ENCODE measurements around the gene CTSH. TPM values are rescaled to one million over a fixed set of nuclear protein-coding genes. Genes with fewer than 3 reads are reported as not detected.
"Not testable (repeated sequence)": the region's sequence is repeated elsewhere in the genome, so short reads cannot be mapped to it uniquely, and the experiment has no call there.

CTSH gene
- polyA plus RNA-seq, 2 donors, result 43.6 to 76.9 TPM

DNA sequence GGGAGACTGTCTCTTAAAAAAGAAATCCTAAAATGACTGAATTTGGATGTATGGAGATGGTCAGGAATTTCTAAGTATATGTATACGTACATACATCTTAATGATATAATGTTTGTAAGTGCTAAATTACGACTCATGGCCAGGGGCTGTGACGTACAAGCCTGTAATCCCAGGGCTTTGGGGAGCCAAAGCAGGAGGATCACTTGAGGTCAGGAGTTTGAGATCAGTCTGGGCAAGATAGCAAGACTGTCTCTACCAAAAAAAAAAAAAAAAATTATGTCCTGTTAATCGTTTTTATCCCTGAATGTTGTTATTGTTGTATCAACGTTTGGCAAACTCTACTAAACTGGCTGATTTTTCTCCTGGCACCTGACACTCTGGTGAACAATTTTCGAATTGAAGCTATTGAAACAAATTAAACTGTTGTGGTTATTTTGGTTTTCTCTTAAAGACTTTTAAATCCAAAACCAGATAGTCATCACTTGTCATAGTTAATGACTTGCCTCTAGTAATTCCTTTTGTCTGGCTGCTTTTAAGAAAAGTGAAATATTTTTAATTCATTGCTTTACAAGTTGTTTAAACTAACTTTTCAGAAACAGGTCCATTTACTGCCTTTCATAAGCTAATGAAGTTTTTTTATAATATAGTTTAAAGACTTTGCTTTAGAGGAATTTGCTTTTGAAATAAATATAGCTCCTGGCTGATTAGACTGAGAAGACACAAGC is 65.2 kb downstream of the CTSH start:
- no peak overlapping the region for H3K4me3 ChIP-seq (ENCODE audit: low read depth in 1 of 2, low read length in 2 of 2)
- H3K4me1 ChIP-seq (ENCODE audit: control insufficient read depth in 2 of 2, insufficient read depth in 2 of 2, low read length in 1 of 2), result peaks cover 0 to 4% of the 10 kb centered on the region in 2 donors

DNA sequence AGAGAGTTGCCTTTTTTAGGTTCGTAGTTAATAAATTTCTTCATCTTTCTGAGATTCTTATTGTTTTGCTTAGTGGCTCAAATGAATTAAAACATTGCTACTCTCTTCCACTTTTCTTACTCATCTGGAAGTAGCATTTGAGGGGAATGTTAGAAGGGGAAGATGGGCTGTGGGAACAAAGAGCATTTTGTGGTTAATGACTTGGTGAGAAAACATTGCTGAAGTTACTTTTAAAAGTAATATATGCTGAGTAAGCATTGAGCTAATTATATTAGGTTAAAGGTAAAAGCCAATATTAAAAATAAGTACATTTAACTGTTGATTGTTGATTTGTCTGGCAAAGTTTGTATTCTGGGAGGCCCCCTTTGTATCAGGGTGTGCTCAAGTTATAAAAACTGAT is 66.5 kb downstream of the CTSH start:
- Histone ChIP-seq H3K4me1 (ENCODE audit: control insufficient read depth in 2 of 2, insufficient read depth in 2 of 2, low read length in 1 of 2) (peaks cover 0 to 4% of the 10 kb centered on the region in 2 donors), H3K27ac (ENCODE audit: low read depth in 2 of 2, low read length in 1 of 2) (no peak overlapping the region)

More for the DNA sequence above, 65.2 kb downstream of the CTSH start:
- Histone ChIP-seq H3K36me3 (ENCODE audit: control insufficient read depth in 2 of 2, insufficient read depth in 2 of 2, low read length in 1 of 2) (peaks cover 0 to 2% of the 10 kb centered on the region in 2 donors), H3K27me3 (ENCODE audit: control insufficient read depth in 1 of 2, insufficient read depth in 2 of 2, low read length in 2 of 2) (no peaks in the 10 kb centered on the region), H3K27ac (ENCODE audit: low read depth in 2 of 2, low read length in 1 of 2) (no peak overlapping the region), H3K9me3 (ENCODE audit: control insufficient read depth in 2 of 2, insufficient read depth in 1 of 2, low read depth in 1 of 2, low read length in 1 of 2) (no peaks in the 10 kb centered on the region)
- 19 to 25% methylated on average over 6 of the region's 6 CpGs for WGBS, 2 donors

DNA sequence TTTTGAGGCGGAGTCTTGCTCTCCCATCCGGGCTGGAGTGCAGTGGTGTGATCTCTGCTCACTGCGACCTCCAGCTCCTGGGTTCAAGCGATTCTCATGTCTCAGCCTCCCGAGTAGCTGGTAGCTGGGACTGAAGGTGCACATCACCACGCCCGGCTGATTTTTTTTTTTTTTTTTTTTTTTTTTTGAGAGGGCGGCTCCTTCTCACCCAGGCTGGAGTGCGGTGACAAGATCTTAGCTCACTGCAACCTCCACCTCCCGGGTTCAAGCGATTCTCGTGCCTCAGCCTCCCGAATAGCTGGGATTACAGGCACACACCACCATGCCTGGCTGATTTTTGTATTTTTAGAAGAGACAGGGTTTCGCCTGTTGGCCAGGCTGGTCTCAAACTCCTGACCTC is 67.9 kb downstream of the CTSH start:
- H3K27ac ChIP-seq (ENCODE audit: low read depth in 2 of 2, low read length in 1 of 2); H3K4me1 ChIP-seq (ENCODE audit: control insufficient read depth in 2 of 2, insufficient read depth in 2 of 2, low read length in 1 of 2); H3K27me3 ChIP-seq (ENCODE audit: control insufficient read depth in 1 of 2, insufficient read depth in 2 of 2, low read length in 2 of 2); H3K4me3 ChIP-seq (ENCODE audit: low read depth in 1 of 2, low read length in 2 of 2); H3K9me3 ChIP-seq (ENCODE audit: control insufficient read depth in 2 of 2, insufficient read depth in 1 of 2, low read depth in 1 of 2, low read length in 1 of 2); H3K36me3 ChIP-seq (ENCODE audit: control insufficient read depth in 2 of 2, insufficient read depth in 2 of 2, low read length in 1 of 2): not testable (repeated sequence)
- 73% methylated on average over 14 of the region's 14 CpGs for WGBS, 2 donors

More for the DNA sequence above, 66.5 kb downstream of the CTSH start:
- no peak overlapping the region for H3K4me3 ChIP-seq (ENCODE audit: low read depth in 1 of 2, low read length in 2 of 2)
- no peaks in the 10 kb centered on the region for H3K27me3 ChIP-seq (ENCODE audit: control insufficient read depth in 1 of 2, insufficient read depth in 2 of 2, low read length in 2 of 2)
- 39 to 41% methylated on average over 1 of the region's 1 CpG for WGBS, 2 donors
- peaks cover 0 to 2% of the 10 kb centered on the region in 2 donors for H3K36me3 ChIP-seq (ENCODE audit: control insufficient read depth in 2 of 2, insufficient read depth in 2 of 2, low read length in 1 of 2)
- H3K9me3 ChIP-seq (ENCODE audit: control insufficient read depth in 2 of 2, insufficient read depth in 1 of 2, low read depth in 1 of 2, low read length in 1 of 2), result no peaks in the 10 kb centered on the region

DNA sequence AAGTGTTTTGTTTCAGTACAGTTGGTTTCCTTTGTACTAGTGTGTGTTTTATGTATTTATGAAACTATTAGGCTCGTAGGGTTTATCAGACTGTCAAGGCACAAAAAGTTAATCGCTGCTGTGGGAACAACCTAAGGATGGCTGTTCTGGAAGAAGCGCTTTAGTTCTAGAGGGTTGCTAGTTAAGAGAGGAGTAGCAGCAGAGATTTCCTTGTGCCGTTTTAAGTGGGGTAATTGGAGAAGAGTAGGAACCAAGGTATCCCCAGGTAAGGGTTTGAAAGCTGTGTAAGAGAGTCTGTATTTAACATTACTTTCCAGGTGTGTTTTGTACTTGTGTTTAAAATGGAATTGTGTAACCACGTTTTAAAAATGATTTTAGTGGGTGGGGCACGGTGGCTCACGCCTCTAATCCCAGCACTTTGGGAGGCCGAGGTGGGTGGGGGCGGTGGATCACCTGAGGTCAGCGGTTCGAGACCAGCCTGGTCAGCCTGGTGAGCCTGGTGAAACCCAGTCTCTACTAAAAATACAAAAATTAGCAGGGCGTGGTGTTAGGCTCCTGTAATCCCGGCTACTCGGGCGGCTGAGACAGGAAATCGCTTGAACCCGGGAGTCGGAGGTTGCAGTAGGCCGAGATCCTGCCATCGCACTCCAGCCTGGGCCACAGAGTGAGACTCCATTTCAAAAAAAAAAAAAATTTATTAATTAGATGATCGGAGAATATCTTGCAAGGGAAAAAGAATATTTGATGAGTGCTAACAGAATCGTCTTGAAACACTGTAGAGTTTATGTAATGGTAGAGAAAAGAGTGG is 69.5 kb downstream of the CTSH start:
- 41 to 47% methylated on average over 22 of the region's 22 CpGs for WGBS, 2 donors
- no peak overlapping the region for H3K27ac ChIP-seq (ENCODE audit: low read depth in 2 of 2, low read length in 1 of 2)
- H3K9me3 ChIP-seq (ENCODE audit: control insufficient read depth in 2 of 2, insufficient read depth in 1 of 2, low read depth in 1 of 2, low read length in 1 of 2), result no peaks in the 10 kb centered on the region
- H3K4me3 ChIP-seq (ENCODE audit: low read depth in 1 of 2, low read length in 2 of 2), result peak overlapping the region in 1 of 2 donors; percentile 97
- H3K4me1 ChIP-seq (ENCODE audit: control insufficient read depth in 2 of 2, insufficient read depth in 2 of 2, low read length in 1 of 2), result peaks cover 0 to 4% of the 10 kb centered on the region in 2 donors
- H3K36me3 ChIP-seq (ENCODE audit: control insufficient read depth in 2 of 2, insufficient read depth in 2 of 2, low read length in 1 of 2), result no peaks in the 10 kb centered on the region
- H3K27me3 ChIP-seq (ENCODE audit: control insufficient read depth in 1 of 2, insufficient read depth in 2 of 2, low read length in 2 of 2), result no peaks in the 10 kb centered on the region

DNA sequence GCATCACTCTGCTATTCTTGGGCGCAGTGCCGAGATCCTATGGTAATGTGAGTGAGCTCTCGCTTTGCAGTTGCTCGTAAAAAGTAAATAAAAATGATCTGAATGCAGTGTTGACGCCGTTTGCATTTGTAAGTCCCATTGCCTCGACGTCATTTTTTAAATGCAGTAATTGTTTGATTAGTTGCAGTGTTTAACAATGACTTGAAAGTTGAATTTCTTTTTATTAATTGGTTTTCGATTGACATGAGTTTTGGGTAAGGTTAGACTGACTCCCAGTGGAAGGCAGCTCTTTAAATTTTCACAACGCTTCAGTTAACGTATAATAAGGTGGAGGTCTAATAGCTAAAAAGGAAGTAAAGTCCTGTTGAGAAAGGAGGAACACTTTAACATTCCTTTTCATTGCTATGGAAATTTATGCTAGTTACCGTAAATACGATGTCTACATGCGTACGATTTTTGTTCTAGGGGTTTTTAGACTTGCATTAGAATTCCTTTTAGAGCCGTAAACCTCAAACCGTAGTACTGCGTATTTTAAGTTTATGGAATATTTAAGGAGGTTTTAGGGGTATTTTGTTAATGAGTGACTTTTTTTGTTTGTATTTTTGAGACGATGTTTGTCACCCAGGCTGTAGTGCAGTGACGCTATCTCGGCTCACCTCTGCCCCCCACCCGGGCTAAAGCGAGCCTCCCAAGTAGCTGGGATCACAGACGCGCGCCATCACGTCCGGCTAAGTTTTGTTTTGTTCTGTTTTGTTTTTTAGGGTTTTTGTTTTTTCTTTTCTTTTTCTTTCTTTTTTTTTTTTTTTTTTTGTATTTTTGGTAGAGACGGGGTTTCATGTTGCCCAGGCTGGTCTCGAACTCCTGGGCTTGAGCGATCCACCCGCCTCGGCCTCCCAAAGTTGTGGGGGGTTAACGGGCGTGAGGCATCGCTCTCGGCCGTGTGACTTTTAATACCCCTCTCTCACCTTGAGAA is 70.8 kb downstream of the CTSH start:
- no peaks in the 10 kb centered on the region for H3K9me3 ChIP-seq (ENCODE audit: control insufficient read depth in 2 of 2, insufficient read depth in 1 of 2, low read depth in 1 of 2, low read length in 1 of 2)
- H3K4me3 ChIP-seq (ENCODE audit: low read depth in 1 of 2, low read length in 2 of 2), result peak overlapping the region; percentile 97
- WGBS, 2 donors, result 0 to 1% methylated on average over 38 of the region's 38 CpGs
- H3K4me1 ChIP-seq (ENCODE audit: control insufficient read depth in 2 of 2, insufficient read depth in 2 of 2, low read length in 1 of 2), result peaks cover 0 to 1% of the 10 kb centered on the region in 2 donors
- H3K27ac ChIP-seq (ENCODE audit: low read depth in 2 of 2, low read length in 1 of 2), result peak overlapping the region; percentile 100
- no peaks in the 10 kb centered on the region for H3K27me3 ChIP-seq (ENCODE audit: control insufficient read depth in 1 of 2, insufficient read depth in 2 of 2, low read length in 2 of 2)
- no peaks in the 10 kb centered on the region for H3K36me3 ChIP-seq (ENCODE audit: control insufficient read depth in 2 of 2, insufficient read depth in 2 of 2, low read length in 1 of 2)

DNA sequence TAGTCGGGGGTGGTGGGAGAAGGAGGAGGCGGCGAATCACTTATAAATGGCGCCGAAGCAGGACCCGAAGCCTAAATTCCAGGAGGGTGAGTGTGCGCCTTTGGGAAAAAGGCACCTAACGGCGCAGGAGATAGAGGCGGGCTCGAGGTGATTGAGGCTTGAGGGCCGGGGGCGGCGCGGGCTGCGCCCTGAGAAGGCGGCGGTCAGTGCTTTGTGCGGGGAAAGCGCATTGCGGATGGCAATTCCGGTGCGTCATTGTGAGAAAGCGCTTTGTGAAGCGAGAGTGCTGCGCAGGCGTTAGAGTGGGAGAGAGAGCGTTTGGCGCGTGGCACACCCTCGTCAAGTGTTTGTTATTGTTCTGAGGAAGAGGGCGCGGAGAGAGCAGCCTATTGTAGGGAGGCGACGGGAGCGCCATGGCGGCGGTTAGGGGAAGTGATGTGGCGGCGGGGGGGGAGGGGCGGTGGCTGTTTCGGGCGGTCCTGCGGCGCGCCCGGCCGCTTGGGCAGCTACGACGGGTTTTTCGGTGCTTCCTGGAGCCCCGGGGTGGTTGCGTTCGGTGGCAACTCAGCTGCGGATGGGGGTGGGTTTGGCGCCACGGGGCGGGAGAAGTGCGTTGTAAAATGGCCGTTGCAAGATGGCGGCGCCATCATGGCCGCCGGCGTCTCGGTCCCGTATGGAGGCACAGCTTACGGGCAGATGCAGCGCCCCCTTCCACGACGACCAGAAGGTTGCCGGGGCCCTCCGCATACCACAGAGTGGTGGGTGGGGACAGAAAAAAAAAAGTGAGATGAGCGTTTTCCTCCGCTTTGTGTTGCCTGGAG is 71.7 kb downstream of the CTSH start:
- Histone ChIP-seq H3K4me3 (ENCODE audit: low read depth in 1 of 2, low read length in 2 of 2) (peak overlapping the region; percentile 97), H3K9me3 (ENCODE audit: control insufficient read depth in 2 of 2, insufficient read depth in 1 of 2, low read depth in 1 of 2, low read length in 1 of 2) (no peaks in the 10 kb centered on the region), H3K27me3 (ENCODE audit: control insufficient read depth in 1 of 2, insufficient read depth in 2 of 2, low read length in 2 of 2) (no peaks in the 10 kb centered on the region), H3K27ac (ENCODE audit: low read depth in 2 of 2, low read length in 1 of 2) (peak overlapping the region; percentile 100), H3K4me1 (ENCODE audit: control insufficient read depth in 2 of 2, insufficient read depth in 2 of 2, low read length in 1 of 2) (no peaks in the 10 kb centered on the region), H3K36me3 (ENCODE audit: control insufficient read depth in 2 of 2, insufficient read depth in 2 of 2, low read length in 1 of 2) (no peaks in the 10 kb centered on the region)
- WGBS, 2 donors, result 0 to 1% methylated on average over 64 to 75 of the region's 75 CpGs

DNA sequence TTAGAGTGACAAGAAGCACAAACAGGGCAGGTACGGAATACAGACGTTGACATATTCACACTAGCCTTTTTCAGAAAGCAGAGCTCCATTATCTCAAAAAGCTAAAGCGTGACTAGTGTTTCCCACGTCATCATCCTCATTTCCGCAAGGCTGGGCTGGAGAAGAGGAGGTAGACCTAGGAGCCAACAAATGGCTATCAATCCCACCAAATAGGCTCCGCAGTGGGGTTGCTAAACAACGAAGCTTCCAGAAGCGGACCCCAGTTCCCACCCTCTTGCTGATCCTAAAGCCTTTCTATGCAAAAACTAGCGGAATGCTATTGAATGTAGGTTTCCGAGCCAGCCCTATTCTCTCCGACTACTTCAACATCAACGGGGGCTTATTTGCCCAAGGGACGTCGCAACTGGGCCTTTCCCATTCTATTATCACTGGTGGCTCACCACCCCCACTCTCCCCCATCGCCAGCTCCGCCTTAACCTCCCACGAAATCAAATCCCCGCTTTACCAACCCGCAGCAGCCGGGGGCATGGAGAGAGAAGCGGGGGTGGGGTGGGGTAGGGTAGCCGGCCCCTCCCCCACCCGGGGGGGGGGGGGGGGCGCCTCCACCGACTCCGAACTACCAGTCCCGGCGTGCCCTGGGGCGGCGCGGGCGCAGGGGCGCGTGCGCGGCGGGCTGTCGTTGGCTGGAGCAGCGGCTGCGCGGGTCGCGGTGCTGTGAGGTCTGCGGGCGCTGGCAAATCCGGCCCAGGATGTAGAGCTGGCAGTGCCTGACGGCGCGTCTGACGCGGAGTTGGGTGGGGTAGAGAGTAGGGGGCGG is 72.5 kb downstream of the CTSH start, which contains the start of gene MORF4L1:
Gene MORF4L1, plus strand, starts transcription at position 736 of the 817 bp plus-strand sequence. CDS start 128 bp downstream, outside the sequence.
- 9% methylated on average over 45 to 51 of the region's 52 CpGs for WGBS, 2 donors
- no peaks in the 10 kb centered on the region for H3K4me1 ChIP-seq (ENCODE audit: control insufficient read depth in 2 of 2, insufficient read depth in 2 of 2, low read length in 1 of 2)

DNA sequence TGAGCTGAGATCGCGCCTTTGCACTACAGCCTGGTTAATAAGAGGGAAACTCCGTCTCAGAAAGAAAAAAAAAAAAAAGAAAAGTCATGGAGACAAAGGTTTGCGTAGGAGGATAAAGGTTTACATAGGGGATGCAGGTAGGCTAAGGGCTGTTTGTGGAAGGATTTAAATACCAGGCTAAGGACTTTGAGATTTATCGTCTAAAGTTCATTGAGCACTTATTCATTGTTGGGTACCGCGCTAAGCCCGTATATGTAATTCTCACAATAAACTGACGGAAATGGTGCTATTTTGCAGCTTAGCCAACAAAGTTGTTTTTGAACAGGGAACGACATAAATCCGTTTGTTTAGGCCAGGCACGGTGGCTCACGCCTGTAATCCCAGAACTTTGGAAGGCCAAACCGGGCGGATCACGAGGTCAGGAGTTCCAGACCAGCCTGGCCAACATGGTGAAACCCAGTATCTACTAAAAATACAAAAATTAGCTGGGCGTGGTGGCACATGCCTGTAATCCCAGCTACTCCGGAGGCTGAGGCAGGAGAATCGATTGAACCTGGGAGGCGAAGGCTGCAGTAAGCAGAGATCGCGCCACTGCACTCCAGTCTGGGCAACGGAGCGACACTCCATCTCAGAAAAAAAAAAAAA is 73.2 kb downstream of the CTSH start:
- not testable (repeated sequence) for H3K4me3 ChIP-seq (ENCODE audit: low read depth in 1 of 2, low read length in 2 of 2); H3K27ac ChIP-seq (ENCODE audit: low read depth in 2 of 2, low read length in 1 of 2); H3K27me3 ChIP-seq (ENCODE audit: control insufficient read depth in 1 of 2, insufficient read depth in 2 of 2, low read length in 2 of 2); H3K36me3 ChIP-seq (ENCODE audit: control insufficient read depth in 2 of 2, insufficient read depth in 2 of 2, low read length in 1 of 2); H3K9me3 ChIP-seq (ENCODE audit: control insufficient read depth in 2 of 2, insufficient read depth in 1 of 2, low read depth in 1 of 2, low read length in 1 of 2); H3K4me1 ChIP-seq (ENCODE audit: control insufficient read depth in 2 of 2, insufficient read depth in 2 of 2, low read length in 1 of 2)
- 78 to 81% methylated on average over 24 of the region's 24 CpGs for WGBS, 2 donors

More for the DNA sequence above, 72.5 kb downstream of the CTSH start, which contains the start of gene MORF4L1:
- Histone ChIP-seq H3K9me3 (ENCODE audit: control insufficient read depth in 2 of 2, insufficient read depth in 1 of 2, low read depth in 1 of 2, low read length in 1 of 2) (no peaks in the 10 kb centered on the region), H3K36me3 (ENCODE audit: control insufficient read depth in 2 of 2, insufficient read depth in 2 of 2, low read length in 1 of 2) (no peaks in the 10 kb centered on the region), H3K27me3 (ENCODE audit: control insufficient read depth in 1 of 2, insufficient read depth in 2 of 2, low read length in 2 of 2) (no peaks in the 10 kb centered on the region), H3K27ac (ENCODE audit: low read depth in 2 of 2, low read length in 1 of 2) (peak within 1 kb of the TSS; percentile 100), H3K4me3 (ENCODE audit: low read depth in 1 of 2, low read length in 2 of 2) (peak within 1 kb of the TSS; percentile 97)
